ENCODE results near the gene MYRIP.

Gene MYRIP

DNA sequence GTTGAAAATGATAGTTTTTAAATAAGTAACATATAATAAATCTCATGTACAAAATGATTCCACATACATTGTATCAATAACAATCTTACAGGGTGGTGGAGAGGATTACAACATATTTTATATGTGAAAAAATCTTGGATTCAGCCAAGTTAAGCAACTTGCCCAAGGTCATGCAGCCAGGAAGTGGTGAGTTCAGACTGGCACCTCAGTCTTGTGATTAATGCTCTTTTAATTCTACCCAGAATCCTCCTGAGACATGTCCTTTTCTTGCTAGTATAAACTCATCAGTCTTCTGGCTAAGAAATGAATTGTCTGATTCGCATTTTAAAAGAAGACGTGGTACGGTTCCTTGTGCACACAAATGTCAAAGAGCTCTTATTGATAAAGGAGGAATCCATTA is 4.5 kb upstream of the MYRIP start:
- H3K27me3 ChIP-seq (ENCODE audit: control insufficient read depth in 3 of 3, insufficient read depth in 3 of 3, low read depth in 1 of 3, low read length in 3 of 3) = peaks cover 3 to 38% (median 4%) of the 10 kb centered on the region in 3 experiments
- H2AK5ac ChIP-seq (ENCODE audit: low read depth, low read length) = no peak overlapping the region
- no peaks in the 10 kb centered on the region for H3K9me3 ChIP-seq (replicated peaks in 1 of 2; ENCODE audit: control insufficient read depth in 2 of 2, insufficient read depth in 1 of 2, low read depth in 1 of 2, low read length in 2 of 2)
- H2BK5ac ChIP-seq (ENCODE audit: low read length) = no peak overlapping the region
- H3K79me1 ChIP-seq (ENCODE audit: low read depth, low read length) = no peaks in the 10 kb centered on the region
- H4K8ac ChIP-seq (ENCODE audit: low read depth, low read length) = no peak overlapping the region
- H2BK12ac ChIP-seq (ENCODE audit: low read length) = no peak overlapping the region
- no peaks in the 10 kb centered on the region for H3K36me3 ChIP-seq (replicated peaks in 1 of 2; ENCODE audit: control insufficient read depth in 2 of 2, insufficient read depth in 2 of 2, low read length in 2 of 2)
- no peak overlapping the region for H2BK120ac ChIP-seq (ENCODE audit: low read depth, low read length)
- H3K4me2 ChIP-seq (ENCODE audit: insufficient read depth, low read length, poor library complexity, severe bottlenecking) = no peak overlapping the region
- no peak overlapping the region for H3K4me3 ChIP-seq (ENCODE audit: low read length in 2 of 2)
- H3K14ac ChIP-seq (ENCODE audit: low read length) = no peak overlapping the region
- WGBS, 2 donors (ENCODE audit: extremely low coverage in 2 of 2, insufficient read length in 2 of 2, insufficient replicate concordance in 1 of 2) = no CpG with 5 or more reads among the region's 3 CpGs
- H3K4ac ChIP-seq (ENCODE audit: low read length) = no peak overlapping the region
- no peak overlapping the region for H3K23ac ChIP-seq (ENCODE audit: low read depth, low read length, poor library complexity)
- H2AFZ ChIP-seq (ENCODE audit: low read length) = no peak overlapping the region
- no peak overlapping the region for H2BK15ac ChIP-seq (ENCODE audit: low read length)
- no peak overlapping the region for H3K27ac ChIP-seq (replicated peaks; ENCODE audit: low read length)
- H3K4me1 ChIP-seq (ENCODE audit: control insufficient read depth in 2 of 2, insufficient read depth in 1 of 2, low read depth in 1 of 2, low read length in 2 of 2) = peaks cover 3 to 7% of the 10 kb centered on the region in 2 donors
- no peak overlapping the region for H4K91ac ChIP-seq (ENCODE audit: low read depth, low read length, poor library complexity)
- no peak overlapping the region for H3K9ac ChIP-seq (ENCODE audit: low read depth, low read length, poor library complexity)
- no peak overlapping the region for H3K18ac ChIP-seq (ENCODE audit: low read length)
- DNase-seq (ENCODE audit: low spot score) = no peak

DNA sequence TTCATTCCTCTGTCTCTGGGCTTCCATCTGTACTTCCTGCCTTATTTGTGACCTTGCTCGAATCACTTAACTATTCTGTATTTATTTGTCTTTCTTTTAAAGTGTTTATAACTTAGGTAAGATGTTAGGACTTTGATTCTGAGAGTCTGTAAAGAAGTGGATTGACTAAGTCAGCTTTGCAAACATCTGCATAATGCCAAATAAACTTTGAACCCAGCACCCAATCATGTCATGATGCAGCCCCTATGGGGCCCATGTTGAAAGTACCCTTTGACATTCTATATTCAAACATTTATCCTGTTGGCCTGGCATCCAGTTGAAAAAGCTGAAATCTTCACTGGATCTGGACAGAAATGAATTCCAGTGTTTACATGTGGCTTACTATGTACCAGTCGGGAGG is 3.8 kb upstream of the MYRIP start:
- Histone ChIP-seq H3K36me3 (replicated peaks in 1 of 2; ENCODE audit: control insufficient read depth in 2 of 2, insufficient read depth in 2 of 2, low read length in 2 of 2) (no peaks in the 10 kb centered on the region), H2BK120ac (ENCODE audit: low read depth, low read length) (no peak overlapping the region), H3K9ac (ENCODE audit: low read depth, low read length, poor library complexity) (no peak overlapping the region), H3K4ac (ENCODE audit: low read length) (no peak overlapping the region), H2BK12ac (ENCODE audit: low read length) (no peak overlapping the region), H3K9me3 (replicated peaks in 1 of 2; ENCODE audit: control insufficient read depth in 2 of 2, insufficient read depth in 1 of 2, low read depth in 1 of 2, low read length in 2 of 2) (no peaks in the 10 kb centered on the region), H2BK5ac (ENCODE audit: low read length) (no peak overlapping the region), H4K8ac (ENCODE audit: low read depth, low read length) (no peak overlapping the region), H3K4me3 (ENCODE audit: low read length in 2 of 2) (no peak overlapping the region), H3K4me1 (ENCODE audit: control insufficient read depth in 2 of 2, insufficient read depth in 1 of 2, low read depth in 1 of 2, low read length in 2 of 2) (peaks cover 3 to 8% of the 10 kb centered on the region in 2 donors), H3K14ac (ENCODE audit: low read length) (no peak overlapping the region), H2AK5ac (ENCODE audit: low read depth, low read length) (no peak overlapping the region), H3K27ac (replicated peaks; ENCODE audit: low read length) (no peak overlapping the region), H3K27me3 (ENCODE audit: control insufficient read depth in 3 of 3, insufficient read depth in 3 of 3, low read depth in 1 of 3, low read length in 3 of 3) (peaks cover 10 to 45% (median 11%) of the 10 kb centered on the region in 3 experiments), H3K18ac (ENCODE audit: low read length) (no peak overlapping the region), H3K79me1 (ENCODE audit: low read depth, low read length) (no peaks in the 10 kb centered on the region), H3K23ac (ENCODE audit: low read depth, low read length, poor library complexity) (no peak overlapping the region), H2BK15ac (ENCODE audit: low read length) (no peak overlapping the region), H2AFZ (ENCODE audit: low read length) (no peak overlapping the region), H4K91ac (ENCODE audit: low read depth, low read length, poor library complexity) (no peak overlapping the region), H3K4me2 (ENCODE audit: insufficient read depth, low read length, poor library complexity, severe bottlenecking) (no peak overlapping the region)
- no CpG with 5 or more reads among the region's 2 CpGs for WGBS, 2 donors (ENCODE audit: extremely low coverage in 2 of 2, insufficient read length in 2 of 2, insufficient replicate concordance in 1 of 2)
- no peak for DNase-seq (ENCODE audit: low spot score)

DNA sequence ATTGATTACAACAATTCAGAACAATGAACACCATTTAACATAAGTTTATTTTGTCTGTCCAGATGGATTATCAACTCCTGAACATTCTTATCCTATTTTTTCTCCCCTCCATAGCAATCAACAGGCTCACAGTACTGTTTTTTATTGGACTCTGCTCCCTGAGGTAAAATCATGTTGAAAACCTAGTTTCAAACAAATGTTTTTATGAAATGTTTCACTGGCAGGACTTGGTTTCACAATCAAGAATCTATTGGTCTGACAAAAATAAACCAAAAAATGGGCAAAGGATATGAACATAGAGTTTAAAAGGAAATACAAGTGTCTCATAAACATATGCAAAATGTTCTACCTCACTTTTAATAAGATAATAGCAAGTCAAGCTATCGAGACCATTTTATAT is 2.6 kb upstream of the MYRIP start:
- no peak overlapping the region for H3K18ac ChIP-seq (ENCODE audit: low read length)
- peaks cover 0 to 8% of the 10 kb centered on the region in 2 donors for H3K4me1 ChIP-seq (ENCODE audit: control insufficient read depth in 2 of 2, insufficient read depth in 1 of 2, low read depth in 1 of 2, low read length in 2 of 2)
- H2BK15ac ChIP-seq (ENCODE audit: low read length) = no peak overlapping the region
- H3K23ac ChIP-seq (ENCODE audit: low read depth, low read length, poor library complexity) = no peak overlapping the region
- H2BK5ac ChIP-seq (ENCODE audit: low read length) = no peak overlapping the region
- H2AFZ ChIP-seq (ENCODE audit: low read length) = no peak overlapping the region
- no peak overlapping the region for H2BK12ac ChIP-seq (ENCODE audit: low read length)
- H2AK5ac ChIP-seq (ENCODE audit: low read depth, low read length) = no peak overlapping the region
- WGBS, 2 donors (ENCODE audit: extremely low coverage in 2 of 2, insufficient read length in 2 of 2, insufficient replicate concordance in 1 of 2) = no CpG with 5 or more reads among the region's 1 CpG
- H3K36me3 ChIP-seq (replicated peaks in 1 of 2; ENCODE audit: control insufficient read depth in 2 of 2, insufficient read depth in 2 of 2, low read length in 2 of 2) = no peaks in the 10 kb centered on the region
- no peak for DNase-seq (ENCODE audit: low spot score)
- no peak overlapping the region for H2BK120ac ChIP-seq (ENCODE audit: low read depth, low read length)
- no peak overlapping the region for H3K9ac ChIP-seq (ENCODE audit: low read depth, low read length, poor library complexity)
- no peak overlapping the region for H3K27ac ChIP-seq (replicated peaks; ENCODE audit: low read length)
- H3K9me3 ChIP-seq (replicated peaks in 1 of 2; ENCODE audit: control insufficient read depth in 2 of 2, insufficient read depth in 1 of 2, low read depth in 1 of 2, low read length in 2 of 2) = peaks cover 0 to 2% of the 10 kb centered on the region in 2 donors
- peaks cover 18 to 57% (median 23%) of the 10 kb centered on the region in 3 experiments for H3K27me3 ChIP-seq (ENCODE audit: control insufficient read depth in 3 of 3, insufficient read depth in 3 of 3, low read depth in 1 of 3, low read length in 3 of 3)
- H4K91ac ChIP-seq (ENCODE audit: low read depth, low read length, poor library complexity) = no peak overlapping the region
- no peak overlapping the region for H3K4me2 ChIP-seq (ENCODE audit: insufficient read depth, low read length, poor library complexity, severe bottlenecking)
- H3K4ac ChIP-seq (ENCODE audit: low read length) = no peak overlapping the region
- H4K8ac ChIP-seq (ENCODE audit: low read depth, low read length) = no peak overlapping the region
- H3K79me1 ChIP-seq (ENCODE audit: low read depth, low read length) = no peaks in the 10 kb centered on the region
- H3K4me3 ChIP-seq (ENCODE audit: low read length in 2 of 2) = no peak overlapping the region
- H3K14ac ChIP-seq (ENCODE audit: low read length) = no peak overlapping the region

DNA sequence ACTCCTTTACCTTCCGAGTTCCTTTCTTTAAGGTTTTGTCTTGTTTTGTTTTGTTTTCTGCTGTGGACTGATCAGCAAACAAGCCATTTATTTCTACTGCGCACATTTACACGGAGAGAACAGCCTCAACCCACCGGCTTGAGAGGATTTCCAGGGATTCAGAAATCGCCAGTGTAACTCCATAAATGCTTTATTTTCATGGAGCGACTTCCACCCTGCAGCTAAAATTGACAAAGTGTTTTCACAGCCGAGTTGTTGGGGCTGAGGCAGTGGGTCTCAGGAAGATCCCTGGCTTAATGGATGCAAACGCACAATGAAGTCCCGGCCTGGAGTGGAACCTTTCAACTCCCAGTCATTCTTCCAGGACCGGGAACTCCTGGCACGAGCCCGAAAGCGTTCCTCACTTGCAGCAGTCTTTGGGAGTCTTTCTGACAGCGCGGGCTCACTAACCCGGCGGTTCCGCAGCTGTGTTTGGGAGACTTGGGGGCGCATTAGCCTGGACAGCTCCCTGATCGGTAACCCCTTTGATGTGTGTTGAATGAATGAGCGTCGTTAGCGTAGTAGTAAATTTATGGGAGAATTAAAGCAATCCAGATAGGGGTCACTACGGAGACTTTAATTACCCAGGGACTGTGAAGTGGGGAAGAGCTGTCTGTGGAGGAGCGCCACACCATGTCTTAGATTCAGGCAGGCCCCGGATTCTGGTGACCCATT is 785 bp upstream of the MYRIP start:
- H2AFZ ChIP-seq (ENCODE audit: low read length) = peak overlapping the region; percentile 87
- H4K8ac ChIP-seq (ENCODE audit: low read depth, low read length) = no peak overlapping the region
- H3K14ac ChIP-seq (ENCODE audit: low read length) = no peak overlapping the region
- peaks cover 0 to 2% of the 10 kb centered on the region in 2 donors for H3K9me3 ChIP-seq (replicated peaks in 1 of 2; ENCODE audit: control insufficient read depth in 2 of 2, insufficient read depth in 1 of 2, low read depth in 1 of 2, low read length in 2 of 2)
- no peak overlapping the region for H2BK12ac ChIP-seq (ENCODE audit: low read length)
- no peaks in the 10 kb centered on the region for H3K36me3 ChIP-seq (replicated peaks in 1 of 2; ENCODE audit: control insufficient read depth in 2 of 2, insufficient read depth in 2 of 2, low read length in 2 of 2)
- H2AK5ac ChIP-seq (ENCODE audit: low read depth, low read length) = no peak overlapping the region
- peaks cover 18 to 61% (median 25%) of the 10 kb centered on the region in 3 experiments for H3K27me3 ChIP-seq (ENCODE audit: control insufficient read depth in 3 of 3, insufficient read depth in 3 of 3, low read depth in 1 of 3, low read length in 3 of 3)
- H3K79me1 ChIP-seq (ENCODE audit: low read depth, low read length) = no peaks in the 10 kb centered on the region
- H3K27ac ChIP-seq (replicated peaks; ENCODE audit: low read length) = no peak overlapping the region
- no peak overlapping the region for H2BK120ac ChIP-seq (ENCODE audit: low read depth, low read length)
- no peak overlapping the region for H2BK5ac ChIP-seq (ENCODE audit: low read length)
- H3K23ac ChIP-seq (ENCODE audit: low read depth, low read length, poor library complexity) = no peak overlapping the region
- H3K4me3 ChIP-seq (ENCODE audit: low read length in 2 of 2) = peak overlapping the region; percentile 46 to 81
- WGBS, 2 donors (ENCODE audit: extremely low coverage in 2 of 2, insufficient read length in 2 of 2, insufficient replicate concordance in 1 of 2) = no CpG with 5 or more reads among the region's 26 CpGs
- H3K4me2 ChIP-seq (ENCODE audit: insufficient read depth, low read length, poor library complexity, severe bottlenecking) = peak overlapping the region; percentile 99
- H4K91ac ChIP-seq (ENCODE audit: low read depth, low read length, poor library complexity) = no peak overlapping the region
- H3K9ac ChIP-seq (ENCODE audit: low read depth, low read length, poor library complexity) = no peak overlapping the region
- peaks cover 0 to 8% of the 10 kb centered on the region in 2 donors for H3K4me1 ChIP-seq (ENCODE audit: control insufficient read depth in 2 of 2, insufficient read depth in 1 of 2, low read depth in 1 of 2, low read length in 2 of 2)
- H3K4ac ChIP-seq (ENCODE audit: low read length) = no peak overlapping the region
- no peak overlapping the region for H2BK15ac ChIP-seq (ENCODE audit: low read length)
- H3K18ac ChIP-seq (ENCODE audit: low read length) = no peak overlapping the region
- DNase-seq (ENCODE audit: low spot score) = peak; percentile 70
